ENCODE results near the gene METTL9. TPM values are rescaled to one million over a fixed set of nuclear protein-coding genes. Genes with fewer than 3 reads are reported as not detected.
"Not testable (repeated sequence)": the region's sequence is repeated elsewhere in the genome, so short reads cannot be mapped to it uniquely, and the experiment has no call there.

The METTL9 gene
- total RNA-seq, 1 donor from 2014 or later = 97.7 TPM

DNA sequence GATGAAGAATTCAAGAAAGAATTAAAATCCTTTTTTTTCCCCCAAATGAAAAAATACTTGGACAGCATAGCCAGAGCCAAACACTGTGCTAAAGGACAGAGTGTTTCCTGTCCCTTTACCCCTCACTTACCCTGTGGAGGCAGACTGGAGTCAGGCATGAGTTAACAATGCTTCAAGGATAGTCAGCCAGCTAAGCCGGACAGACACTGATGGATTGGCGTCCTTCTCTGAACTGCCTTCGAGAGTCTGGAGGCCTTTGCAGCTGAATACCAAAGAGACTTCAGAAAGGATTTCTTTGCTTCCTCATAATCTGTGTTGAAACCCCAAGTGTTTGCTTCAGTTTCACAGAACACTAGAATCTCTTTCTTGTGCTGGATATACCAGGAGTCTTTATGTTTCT, 4.6 kb downstream of the METTL9 start:
- Histone ChIP-seq H3K27ac (no peak overlapping the region), H3K4me1 (peaks cover 63% of the 10 kb centered on the region)
- intact Hi-C loops (cut with DNase I) = no loop called here

DNA sequence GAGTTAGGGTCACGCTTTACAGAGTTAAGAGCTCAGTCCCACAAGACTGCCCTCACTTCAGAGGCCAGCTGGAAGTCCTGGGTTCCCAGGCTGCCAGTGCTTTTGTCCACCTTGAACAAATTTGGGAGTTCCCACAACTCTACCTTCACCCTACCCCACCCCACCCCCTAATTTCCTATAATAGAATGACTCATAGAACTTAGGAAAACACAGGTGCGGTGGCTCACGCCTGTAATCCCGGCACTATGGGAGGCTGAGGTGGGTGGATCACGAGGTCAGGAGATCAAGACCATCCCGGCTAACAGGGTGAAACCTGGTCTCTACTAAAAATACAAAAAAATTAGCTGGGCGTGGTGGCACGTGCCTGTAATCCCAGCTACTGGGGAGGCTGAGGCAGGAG, 6.5 kb downstream of the METTL9 start:
- H3K36me3 ChIP-seq; DNase-seq (ENCODE audit: extremely low spot score in 2 of 2); H3K27me3 ChIP-seq; H3K4me3 ChIP-seq; H3K27ac ChIP-seq; H3K9me3 ChIP-seq; intact Hi-C loops (cut with DNase I): not testable (repeated sequence)
- peaks cover 62% of the 10 kb centered on the region for H3K4me1 ChIP-seq

More for the DNA sequence above, 4.6 kb downstream of the METTL9 start:
- H3K4me3 ChIP-seq = no peak overlapping the region
- H3K36me3 ChIP-seq = no peaks in the 10 kb centered on the region
- no peaks in the 10 kb centered on the region for H3K27me3 ChIP-seq
- TF ChIP-seq, protein P1, sequence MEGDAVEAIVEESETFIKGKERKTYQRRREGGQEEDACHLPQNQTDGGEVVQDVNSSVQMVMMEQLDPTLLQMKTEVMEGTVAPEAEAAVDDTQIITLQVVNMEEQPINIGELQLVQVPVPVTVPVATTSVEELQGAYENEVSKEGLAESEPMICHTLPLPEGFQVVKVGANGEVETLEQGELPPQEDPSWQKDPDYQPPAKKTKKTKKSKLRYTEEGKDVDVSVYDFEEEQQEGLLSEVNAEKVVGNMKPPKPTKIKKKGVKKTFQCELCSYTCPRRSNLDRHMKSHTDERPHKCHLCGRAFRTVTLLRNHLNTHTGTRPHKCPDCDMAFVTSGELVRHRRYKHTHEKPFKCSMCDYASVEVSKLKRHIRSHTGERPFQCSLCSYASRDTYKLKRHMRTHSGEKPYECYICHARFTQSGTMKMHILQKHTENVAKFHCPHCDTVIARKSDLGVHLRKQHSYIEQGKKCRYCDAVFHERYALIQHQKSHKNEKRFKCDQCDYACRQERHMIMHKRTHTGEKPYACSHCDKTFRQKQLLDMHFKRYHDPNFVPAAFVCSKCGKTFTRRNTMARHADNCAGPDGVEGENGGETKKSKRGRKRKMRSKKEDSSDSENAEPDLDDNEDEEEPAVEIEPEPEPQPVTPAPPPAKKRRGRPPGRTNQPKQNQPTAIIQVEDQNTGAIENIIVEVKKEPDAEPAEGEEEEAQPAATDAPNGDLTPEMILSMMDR (IDR thresholded peaks at IDR 0.05) = no peak
- TF ChIP-seq POLR2A (IDR thresholded peaks at IDR 0.05) (no peak), POLR2AphosphoS5 (IDR thresholded peaks at IDR 0.05; ENCODE audit: insufficient read depth in 1 of 2, low read depth in 1 of 2) (no peak)
- H3K9me3 ChIP-seq = no peaks in the 10 kb centered on the region
- DNase-seq (ENCODE audit: extremely low spot score in 2 of 2) = no peak

DNA sequence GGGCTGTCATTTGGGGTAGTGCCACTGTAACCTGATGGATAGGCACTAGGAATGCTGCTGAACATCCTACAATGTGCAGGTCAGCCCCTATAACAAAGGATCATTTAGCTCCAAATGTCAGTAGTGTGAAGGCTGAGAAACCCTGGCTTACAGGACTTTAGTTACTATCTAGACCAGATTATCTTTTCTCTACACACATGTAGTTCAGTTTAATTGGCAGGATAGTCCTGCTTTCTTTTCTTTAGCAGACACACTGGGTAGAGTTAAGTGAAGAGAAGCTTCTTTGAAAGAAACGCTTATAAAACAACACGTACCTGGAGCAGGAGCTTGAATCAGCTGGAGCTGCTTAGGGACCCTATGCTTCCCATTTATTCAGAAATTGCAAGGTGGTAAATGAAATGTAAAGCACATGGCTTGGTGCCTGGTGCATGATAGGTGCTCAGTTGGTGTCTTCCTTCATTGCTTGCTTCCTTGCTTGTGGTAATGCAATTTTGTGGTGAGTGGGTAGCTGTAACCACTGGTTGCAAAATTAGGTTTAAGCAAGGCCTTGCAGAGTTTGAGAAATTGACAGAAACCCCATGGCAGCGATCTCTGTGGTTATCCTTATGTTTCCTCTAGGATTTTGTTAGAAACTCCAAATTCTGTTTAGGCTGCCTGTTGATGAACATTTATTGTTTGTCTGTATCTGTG, 9.4 kb downstream of the METTL9 start:
- Histone ChIP-seq H3K27me3 (no peaks in the 10 kb centered on the region), H3K36me3 (no peaks in the 10 kb centered on the region), H3K27ac (no peak overlapping the region), H3K4me1 (peaks cover 51% of the 10 kb centered on the region), H3K4me3 (no peak overlapping the region), H3K9me3 (no peaks in the 10 kb centered on the region)
- DNase-seq (ENCODE audit: extremely low spot score in 2 of 2) = no peak
- intact Hi-C loops (cut with DNase I) = no loop called here
- TF ChIP-seq POLR2A (IDR thresholded peaks at IDR 0.05) = no peak
- TF ChIP-seq, protein P1 (IDR thresholded peaks at IDR 0.05) = no peak
- no peak for TF ChIP-seq POLR2AphosphoS5 (IDR thresholded peaks at IDR 0.05; ENCODE audit: insufficient read depth in 1 of 2, low read depth in 1 of 2)

DNA sequence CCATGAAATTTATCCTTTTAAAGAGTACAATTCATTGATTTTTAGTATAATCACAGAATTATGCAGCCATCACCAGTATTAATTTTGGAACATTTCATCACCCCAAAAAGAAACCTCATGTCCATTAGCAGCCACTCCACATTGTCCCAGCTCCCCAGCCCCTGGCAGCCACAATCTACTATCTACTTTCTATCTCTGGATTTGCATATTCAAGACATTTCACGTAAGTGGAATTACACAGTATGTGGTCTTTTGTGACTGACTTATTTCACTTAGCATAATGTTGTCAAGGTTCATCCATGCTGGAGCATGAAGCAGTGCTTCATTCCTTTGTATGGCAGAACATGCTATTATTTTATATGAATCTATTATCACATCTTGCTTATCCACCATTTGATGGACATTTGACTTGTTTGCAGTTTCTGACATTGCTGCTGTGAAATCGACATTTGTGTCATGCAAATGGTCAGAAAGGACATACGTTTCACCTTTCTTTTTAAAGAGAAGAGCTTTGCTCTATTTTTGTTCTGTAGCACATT, 10.7 kb downstream of the METTL9 start:
- no peak for TF ChIP-seq POLR2A (IDR thresholded peaks at IDR 0.05)
- TF ChIP-seq POLR2AphosphoS5 (IDR thresholded peaks at IDR 0.05; ENCODE audit: insufficient read depth in 1 of 2, low read depth in 1 of 2) = no peak
- TF ChIP-seq, protein P1 (IDR thresholded peaks at IDR 0.05) = no peak
- Histone ChIP-seq H3K4me1 (peaks cover 39% of the 10 kb centered on the region), H3K36me3 (no peaks in the 10 kb centered on the region), H3K9me3 (no peaks in the 10 kb centered on the region), H3K4me3 (no peak overlapping the region), H3K27me3 (no peaks in the 10 kb centered on the region), H3K27ac (no peak overlapping the region)
- DNase-seq (ENCODE audit: extremely low spot score in 2 of 2) = no peak
- intact Hi-C loops (cut with DNase I) = no loop called here

DNA sequence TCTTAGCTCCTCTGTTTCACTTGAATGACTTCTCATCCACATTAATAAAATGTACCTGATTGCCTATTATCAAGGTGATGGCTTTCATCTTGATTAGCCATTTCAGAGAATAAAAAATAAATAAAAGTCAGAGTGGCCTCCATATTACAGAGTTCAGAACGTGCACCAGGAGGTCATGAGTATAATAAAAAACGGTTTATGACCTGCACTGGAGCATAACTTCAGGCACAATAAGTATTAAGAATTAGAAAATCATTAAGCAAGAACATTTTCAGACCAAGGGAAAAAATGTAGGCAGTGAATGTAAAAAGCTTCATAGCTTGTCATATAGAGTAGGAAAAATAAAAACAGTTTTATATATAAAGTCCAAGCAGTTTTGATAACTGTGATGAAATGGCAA, 11.4 kb downstream of the METTL9 start:
- H3K4me3 ChIP-seq = no peak overlapping the region
- TF ChIP-seq POLR2AphosphoS5 (IDR thresholded peaks at IDR 0.05; ENCODE audit: insufficient read depth in 1 of 2, low read depth in 1 of 2) = no peak
- TF ChIP-seq POLR2A (IDR thresholded peaks at IDR 0.05) = no peak
- TF ChIP-seq, protein P1 (IDR thresholded peaks at IDR 0.05) = no peak
- H3K27ac ChIP-seq = no peak overlapping the region
- DNase-seq (ENCODE audit: extremely low spot score in 2 of 2) = no peak
- intact Hi-C loops (cut with DNase I) = no loop called here
- H3K36me3 ChIP-seq = no peaks in the 10 kb centered on the region
- no peaks in the 10 kb centered on the region for H3K27me3 ChIP-seq
- no peaks in the 10 kb centered on the region for H3K9me3 ChIP-seq
- H3K4me1 ChIP-seq = peaks cover 33% of the 10 kb centered on the region
